ENCODE data around the gene SYNE1. TPM values are rescaled to one million over a fixed set of nuclear protein-coding genes. Genes with fewer than 3 reads are reported as not detected.

Gene SYNE1
- total RNA-seq, 1 experiment from 2014 or later, result 23.0 TPM

DNA sequence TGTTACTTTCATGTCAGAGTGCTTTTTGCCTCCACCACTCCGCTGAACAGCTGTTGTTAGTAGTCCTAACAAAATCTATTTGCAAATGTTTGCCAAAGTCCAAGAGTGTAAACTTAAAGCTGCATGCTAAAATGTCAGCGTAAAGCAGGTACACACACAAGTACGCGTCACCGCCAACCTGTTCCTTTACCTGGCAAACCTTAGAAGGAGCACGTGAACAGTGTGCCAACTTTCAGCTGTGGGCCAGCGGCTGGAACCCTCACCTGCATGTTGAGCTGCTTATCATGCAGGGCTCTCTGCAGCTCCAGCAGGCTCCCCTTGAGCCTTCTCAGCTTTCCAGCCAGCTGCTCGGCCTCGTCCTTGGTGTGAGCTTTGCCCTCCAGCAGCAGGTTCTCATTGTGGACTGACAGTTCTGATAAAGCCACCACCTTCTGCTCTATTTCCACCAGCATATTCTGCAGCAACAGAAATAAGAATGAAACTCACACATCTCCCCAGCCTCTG, 359.3 kb downstream of the SYNE1 start:
- Mint-ChIP-seq H3K27ac (ENCODE audit: unreplicated experiment) (peak overlapping the region; percentile 58), H3K9me3 (ENCODE audit: unreplicated experiment) (no peaks in the 10 kb centered on the region), H3K27me3 (ENCODE audit: insufficient read depth, unreplicated experiment) (no peaks in the 10 kb centered on the region), H3K36me3 (ENCODE audit: insufficient read depth, unreplicated experiment) (peaks cover 7% of the 10 kb centered on the region), H3K4me3 (ENCODE audit: unreplicated experiment) (peak overlapping the region; percentile 62), H3K4me1 (ENCODE audit: low read depth, unreplicated experiment) (peaks cover 7% of the 10 kb centered on the region)
- DNase-seq, result peak; percentile 54 to 61
- ChIA-PET POLR2A (interaction anchor here (1.3 kb wide), 1 partner anchor 24 kb away, joined by 4 read pairs; no protein-coding TSS in a partner anchor), CTCF (interaction anchor here (0.7 to 1.1 kb wide), 3 partner anchors 10 to 79 kb away, joined by 4 read pairs; no protein-coding TSS in a partner anchor)
- peaks cover 1% of the 10 kb centered on the region; the same call in 1 of the 2 replicates for H3K36me3 ChIP-seq (ENCODE audit: control insufficient read depth, insufficient read depth, low read length)
- peak overlapping the region; percentile 6; the same call in 1 of the 2 replicates for H3K4me3 ChIP-seq (ENCODE audit: low read depth, low read length)
- TF ChIP-seq, protein P1, sequence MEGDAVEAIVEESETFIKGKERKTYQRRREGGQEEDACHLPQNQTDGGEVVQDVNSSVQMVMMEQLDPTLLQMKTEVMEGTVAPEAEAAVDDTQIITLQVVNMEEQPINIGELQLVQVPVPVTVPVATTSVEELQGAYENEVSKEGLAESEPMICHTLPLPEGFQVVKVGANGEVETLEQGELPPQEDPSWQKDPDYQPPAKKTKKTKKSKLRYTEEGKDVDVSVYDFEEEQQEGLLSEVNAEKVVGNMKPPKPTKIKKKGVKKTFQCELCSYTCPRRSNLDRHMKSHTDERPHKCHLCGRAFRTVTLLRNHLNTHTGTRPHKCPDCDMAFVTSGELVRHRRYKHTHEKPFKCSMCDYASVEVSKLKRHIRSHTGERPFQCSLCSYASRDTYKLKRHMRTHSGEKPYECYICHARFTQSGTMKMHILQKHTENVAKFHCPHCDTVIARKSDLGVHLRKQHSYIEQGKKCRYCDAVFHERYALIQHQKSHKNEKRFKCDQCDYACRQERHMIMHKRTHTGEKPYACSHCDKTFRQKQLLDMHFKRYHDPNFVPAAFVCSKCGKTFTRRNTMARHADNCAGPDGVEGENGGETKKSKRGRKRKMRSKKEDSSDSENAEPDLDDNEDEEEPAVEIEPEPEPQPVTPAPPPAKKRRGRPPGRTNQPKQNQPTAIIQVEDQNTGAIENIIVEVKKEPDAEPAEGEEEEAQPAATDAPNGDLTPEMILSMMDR (IDR thresholded peaks at IDR 0.05; ENCODE audit: insufficient read depth in 1 of 2, low read depth in 1 of 2, low read length in 1 of 2, severe bottlenecking in 1 of 2, unreplicated experiment in 1 of 2), result no peak
- no peaks in the 10 kb centered on the region for H3K9me3 ChIP-seq
- no peaks in the 10 kb centered on the region for H3K27me3 ChIP-seq (replicated peaks; ENCODE audit: control insufficient read depth, insufficient read depth, low read length)
- intact Hi-C loops (cut with micrococcal nuclease; ENCODE audit: unreplicated experiment), result loop anchor here (2.0 kb wide), 2 partner anchors 23 to 37 kb away; no protein-coding TSS in a partner anchor
- H3K4me1 ChIP-seq, result peaks cover 17% of the 10 kb centered on the region
- no TSS peak for BruUV-seq (replicated peaks)

DNA sequence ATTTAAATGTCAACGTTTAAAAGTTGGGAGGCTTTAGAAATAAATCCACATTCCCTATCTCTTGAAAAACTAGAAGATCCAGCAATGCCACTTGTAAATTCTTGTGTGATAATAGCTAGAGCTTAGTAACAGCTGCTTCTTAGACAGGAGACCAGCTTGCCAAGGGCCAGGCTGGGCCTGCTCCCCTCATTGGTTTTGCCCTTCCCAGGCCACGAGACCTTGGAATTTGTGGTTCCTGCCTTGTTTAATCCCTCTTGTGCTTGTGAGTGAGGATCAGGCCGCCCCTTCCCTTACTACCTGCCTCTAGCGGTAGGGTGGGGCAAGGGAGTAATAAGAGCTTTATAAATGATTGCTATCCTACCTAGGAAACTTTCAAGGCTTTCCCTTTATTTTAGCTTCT, 363.5 kb downstream of the SYNE1 start:
- Mint-ChIP-seq H3K4me1 (ENCODE audit: low read depth, unreplicated experiment) (peaks cover 15% of the 10 kb centered on the region), H3K27ac (ENCODE audit: unreplicated experiment) (no peak overlapping the region), H3K36me3 (ENCODE audit: insufficient read depth, unreplicated experiment) (peaks cover 7% of the 10 kb centered on the region), H3K9me3 (ENCODE audit: unreplicated experiment) (no peaks in the 10 kb centered on the region), H3K4me3 (ENCODE audit: unreplicated experiment) (no peak overlapping the region), H3K27me3 (ENCODE audit: insufficient read depth, unreplicated experiment) (no peaks in the 10 kb centered on the region)
- DNase-seq, result no peak
- Histone ChIP-seq H3K4me3 (ENCODE audit: low read depth, low read length) (no peak overlapping the region), H3K4me1 (peaks cover 27% of the 10 kb centered on the region), H3K27me3 (replicated peaks; ENCODE audit: control insufficient read depth, insufficient read depth, low read length) (no peaks in the 10 kb centered on the region), H3K36me3 (ENCODE audit: control insufficient read depth, insufficient read depth, low read length) (peaks cover 1% of the 10 kb centered on the region; the same call in 1 of the 2 replicates), H3K9me3 (no peaks in the 10 kb centered on the region)
- intact Hi-C loops (cut with micrococcal nuclease; ENCODE audit: unreplicated experiment), result no loop called here
- TF ChIP-seq, protein P1 (IDR thresholded peaks at IDR 0.05; ENCODE audit: insufficient read depth in 1 of 2, low read depth in 1 of 2, low read length in 1 of 2, severe bottlenecking in 1 of 2, unreplicated experiment in 1 of 2), result no peak
- no TSS peak for BruUV-seq (replicated peaks)
- ChIA-PET POLR2A (no interaction called here), CTCF (no interaction called here)

DNA sequence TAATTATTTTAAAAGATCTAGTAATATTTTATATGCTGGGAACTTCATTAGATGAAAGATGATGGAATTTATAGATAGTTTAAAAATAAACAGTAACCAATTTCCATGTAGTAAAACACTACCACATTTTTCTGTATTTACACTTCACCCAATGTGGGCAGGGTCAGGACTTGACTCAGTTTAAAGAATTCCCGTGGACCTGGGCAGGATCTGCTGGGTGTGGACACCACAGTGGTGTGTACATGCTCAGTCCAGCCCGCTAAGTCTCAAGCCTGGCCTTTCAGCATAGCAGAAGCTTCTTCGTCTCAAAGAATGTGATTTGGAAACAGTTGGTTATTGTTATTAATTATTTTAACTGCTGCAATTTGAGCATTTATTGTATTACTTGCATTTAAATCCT, 364.2 kb downstream of the SYNE1 start:
- DNase-seq, result no peak
- H3K4me1 Mint-ChIP-seq (ENCODE audit: low read depth, unreplicated experiment), result peaks cover 15% of the 10 kb centered on the region
- BruUV-seq (replicated peaks), result no TSS peak
- H3K4me3 Mint-ChIP-seq (ENCODE audit: unreplicated experiment), result no peak overlapping the region
- H3K4me1 ChIP-seq, result peaks cover 24% of the 10 kb centered on the region
- peaks cover 1% of the 10 kb centered on the region; the same call in 1 of the 2 replicates for H3K36me3 ChIP-seq (ENCODE audit: control insufficient read depth, insufficient read depth, low read length)
- H3K27me3 ChIP-seq (replicated peaks; ENCODE audit: control insufficient read depth, insufficient read depth, low read length), result no peaks in the 10 kb centered on the region
- H3K9me3 ChIP-seq, result no peaks in the 10 kb centered on the region
- CTCF ChIA-PET, result no interaction called here
- H3K4me3 ChIP-seq (ENCODE audit: low read depth, low read length), result no peak overlapping the region
- TF ChIP-seq, protein P1 (IDR thresholded peaks at IDR 0.05; ENCODE audit: insufficient read depth in 1 of 2, low read depth in 1 of 2, low read length in 1 of 2, severe bottlenecking in 1 of 2, unreplicated experiment in 1 of 2), result no peak
- H3K36me3 Mint-ChIP-seq (ENCODE audit: insufficient read depth, unreplicated experiment), result peaks cover 7% of the 10 kb centered on the region
- POLR2A ChIA-PET, result no interaction called here
- intact Hi-C loops (cut with micrococcal nuclease; ENCODE audit: unreplicated experiment), result no loop called here
- H3K9me3 Mint-ChIP-seq (ENCODE audit: unreplicated experiment), result no peaks in the 10 kb centered on the region
- no peak overlapping the region for H3K27ac Mint-ChIP-seq (ENCODE audit: unreplicated experiment)
- H3K27me3 Mint-ChIP-seq (ENCODE audit: insufficient read depth, unreplicated experiment), result no peaks in the 10 kb centered on the region

Data from Caco-2 (cell line).